ENCODE data around the gene ZBTB37. TPM values are rescaled to one million over a fixed set of nuclear protein-coding genes. Genes with fewer than 3 reads are reported as not detected.

The ZBTB37 gene
- 6.5 and 11.3 TPM in 2 replicates for total RNA-seq (ENCODE audit: low replicate concordance)

- peak within 1 kb of the TSS; percentile 97 for H3K4me3 ChIP-seq (ENCODE audit: low read depth, low read length)
- TF ChIP-seq CTCF (IDR thresholded peaks at IDR 0.05; ENCODE audit: insufficient read depth, low read length): no peak
- DNase-seq (ENCODE audit: low read depth): no peak
Observed at GRCh38 chr1:173868266-173869020, at the start of gene ZBTB37. ZBTB37 (plus strand) TSS chr1:173868380; CDS start chr1:173870226, 1,846 bp downstream.

DNA sequence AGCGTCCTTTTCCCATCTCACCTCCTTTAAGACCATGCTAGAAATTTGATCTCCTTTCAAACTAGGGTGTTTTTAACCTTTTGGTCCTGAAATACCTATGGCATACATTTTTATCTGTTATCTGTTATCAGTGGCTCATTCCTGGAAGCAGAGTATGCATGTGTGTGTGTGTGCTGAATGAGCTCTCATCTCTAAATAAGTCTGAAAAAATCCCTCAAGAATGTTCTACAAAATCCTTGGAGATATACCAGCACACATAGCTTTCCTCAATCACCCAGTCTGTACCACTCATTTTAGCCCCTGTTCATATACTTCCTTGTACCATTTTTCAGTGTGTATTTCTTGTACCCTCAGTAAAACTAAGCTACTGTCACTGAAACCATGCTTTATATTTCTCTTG lies 49.7 kb upstream of the ZBTB37 start:
- no peak for TF ChIP-seq CTCF (IDR thresholded peaks at IDR 0.05; ENCODE audit: insufficient read depth, low read length)
- DNase-seq (ENCODE audit: low read depth): no peak
- no peak overlapping the region for H3K4me3 ChIP-seq (ENCODE audit: low read depth, low read length)

GRCh38 chr1:173821680-173822079 lies 46.5 kb upstream of the ZBTB37 start:
- DNase-seq (ENCODE audit: low read depth): no peak
- TF ChIP-seq CTCF (IDR thresholded peaks at IDR 0.05; ENCODE audit: insufficient read depth, low read length): no peak
- no peak overlapping the region for H3K4me3 ChIP-seq (ENCODE audit: low read depth, low read length)

- no peak for DNase-seq (ENCODE audit: low read depth)
- H3K4me3 ChIP-seq (ENCODE audit: low read depth, low read length): peak overlapping the region; percentile 95
- no peak for TF ChIP-seq CTCF (IDR thresholded peaks at IDR 0.05; ENCODE audit: insufficient read depth, low read length)
Observed at GRCh38 chr1:173823781-173824314, 44.3 kb upstream of the ZBTB37 start.

- peak within 1 kb of the TSS; percentile 95 for H3K4me3 ChIP-seq (ENCODE audit: low read depth, low read length)
- no peak for TF ChIP-seq CTCF (IDR thresholded peaks at IDR 0.05; ENCODE audit: insufficient read depth, low read length)
- DNase-seq (ENCODE audit: low read depth): peak; percentile 99
Observed at GRCh38 chr1:173824315-173825081, 43.7 kb upstream of the ZBTB37 start, which contains the start of the genes CENPL and DARS2. CENPL (minus strand) TSS chr1:173824883; CDS start chr1:173811299, 13,584 bp downstream. DARS2 (plus strand) TSS chr1:173824673; CDS start chr1:173825230, 557 bp downstream.

DNA sequence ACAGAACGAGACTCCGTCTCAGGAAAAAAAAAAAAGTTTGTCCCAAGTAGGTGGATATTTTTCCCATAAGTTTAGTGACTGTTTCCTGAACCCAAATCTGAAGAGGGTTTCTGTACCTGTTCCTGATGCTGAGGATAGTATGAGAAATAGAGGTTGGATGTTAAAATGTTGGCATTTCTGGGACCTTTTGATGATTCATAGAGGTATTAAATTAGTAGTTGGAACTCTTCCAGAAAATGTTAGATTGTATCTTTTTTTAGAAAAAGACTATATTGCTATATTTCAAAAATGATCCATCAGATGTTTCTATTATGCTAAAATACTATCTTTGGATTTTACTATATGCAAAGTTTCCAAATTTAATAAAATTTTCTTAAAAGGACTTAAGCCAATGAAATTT lies 40.6 kb upstream of the ZBTB37 start:
- no peak for DNase-seq (ENCODE audit: low read depth)
- H3K4me3 ChIP-seq (ENCODE audit: low read depth, low read length): no peak overlapping the region
- TF ChIP-seq CTCF (IDR thresholded peaks at IDR 0.05; ENCODE audit: insufficient read depth, low read length): no peak

All from fibroblast of the aortic adventitia (primary cell).